Measurements from ENCODE around the gene RPS21.

- TF ChIP-seq POLR2A (IDR thresholded peaks at IDR 0.05): no peak
- no peak for TF ChIP-seq CTCF (IDR thresholded peaks at IDR 0.05)
Observed at GRCh38 chr20:62342910-62343309, 44.0 kb upstream of the RPS21 start.
